LNCAP (cell line): ENCODE data around the gene RADX.

Experiments used
- TF ChIP-seq, protein P1 (sequence below): fragments of 450-650 bp; IDR thresholded peaks from 2 replicates; pipeline ENCODE4 v1.5.1; 2017; ENCODE audit warnings: mild to moderate bottlenecking

The RADX gene

DNA sequence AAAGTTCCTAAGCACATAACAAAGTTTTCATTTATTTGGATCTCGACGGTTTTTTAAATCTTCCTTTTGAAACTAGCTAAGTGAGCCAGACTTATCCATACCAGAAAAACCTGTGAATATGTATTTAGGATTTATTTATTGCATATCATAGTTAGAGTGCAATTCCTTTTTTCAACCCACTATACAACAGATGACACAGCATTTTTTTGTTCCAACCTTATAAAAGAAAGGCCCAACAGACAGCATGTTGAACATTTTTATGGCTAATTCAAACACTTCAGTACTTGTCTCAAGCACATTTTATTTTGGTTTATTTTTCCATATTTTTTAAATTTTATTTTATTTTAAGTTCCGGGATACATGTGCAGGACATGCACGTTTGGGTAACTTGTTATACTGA lies 99.6 kb downstream of the RADX start:
- TF ChIP-seq, protein P1, sequence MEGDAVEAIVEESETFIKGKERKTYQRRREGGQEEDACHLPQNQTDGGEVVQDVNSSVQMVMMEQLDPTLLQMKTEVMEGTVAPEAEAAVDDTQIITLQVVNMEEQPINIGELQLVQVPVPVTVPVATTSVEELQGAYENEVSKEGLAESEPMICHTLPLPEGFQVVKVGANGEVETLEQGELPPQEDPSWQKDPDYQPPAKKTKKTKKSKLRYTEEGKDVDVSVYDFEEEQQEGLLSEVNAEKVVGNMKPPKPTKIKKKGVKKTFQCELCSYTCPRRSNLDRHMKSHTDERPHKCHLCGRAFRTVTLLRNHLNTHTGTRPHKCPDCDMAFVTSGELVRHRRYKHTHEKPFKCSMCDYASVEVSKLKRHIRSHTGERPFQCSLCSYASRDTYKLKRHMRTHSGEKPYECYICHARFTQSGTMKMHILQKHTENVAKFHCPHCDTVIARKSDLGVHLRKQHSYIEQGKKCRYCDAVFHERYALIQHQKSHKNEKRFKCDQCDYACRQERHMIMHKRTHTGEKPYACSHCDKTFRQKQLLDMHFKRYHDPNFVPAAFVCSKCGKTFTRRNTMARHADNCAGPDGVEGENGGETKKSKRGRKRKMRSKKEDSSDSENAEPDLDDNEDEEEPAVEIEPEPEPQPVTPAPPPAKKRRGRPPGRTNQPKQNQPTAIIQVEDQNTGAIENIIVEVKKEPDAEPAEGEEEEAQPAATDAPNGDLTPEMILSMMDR = no peak

GRCh38 chrX:106716004-106716403 lies 104.2 kb downstream of the RADX start:
- TF ChIP-seq, protein P1 = no peak

- TF ChIP-seq, protein P1 = no peak
Observed at GRCh38 chrX:106716463-106716862, 104.7 kb downstream of the RADX start.

- TF ChIP-seq, protein P1 = no peak
Observed at GRCh38 chrX:106718709-106719108, 106.9 kb downstream of the RADX start.

DNA sequence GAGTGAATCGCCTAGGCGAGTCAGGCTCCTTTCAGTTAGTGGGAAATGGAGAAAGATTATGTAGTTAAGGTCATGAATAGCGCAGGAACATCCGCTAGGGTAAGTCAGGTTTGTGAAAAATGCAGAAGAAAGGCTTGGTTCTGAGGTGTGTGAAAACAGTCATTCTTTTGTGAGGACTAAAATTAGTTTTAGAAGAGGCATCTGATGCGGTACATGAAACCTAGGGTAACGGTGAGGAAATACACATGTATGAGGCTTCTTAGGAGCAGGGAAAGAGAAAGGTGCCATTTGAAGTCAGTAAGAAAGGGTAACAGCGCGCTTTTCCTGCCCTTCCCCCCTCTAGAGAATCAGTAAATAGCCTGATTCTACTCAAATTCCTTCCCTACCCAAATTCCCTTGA lies 114.2 kb downstream of the RADX start:
- TF ChIP-seq, protein P1 = no peak

DNA sequence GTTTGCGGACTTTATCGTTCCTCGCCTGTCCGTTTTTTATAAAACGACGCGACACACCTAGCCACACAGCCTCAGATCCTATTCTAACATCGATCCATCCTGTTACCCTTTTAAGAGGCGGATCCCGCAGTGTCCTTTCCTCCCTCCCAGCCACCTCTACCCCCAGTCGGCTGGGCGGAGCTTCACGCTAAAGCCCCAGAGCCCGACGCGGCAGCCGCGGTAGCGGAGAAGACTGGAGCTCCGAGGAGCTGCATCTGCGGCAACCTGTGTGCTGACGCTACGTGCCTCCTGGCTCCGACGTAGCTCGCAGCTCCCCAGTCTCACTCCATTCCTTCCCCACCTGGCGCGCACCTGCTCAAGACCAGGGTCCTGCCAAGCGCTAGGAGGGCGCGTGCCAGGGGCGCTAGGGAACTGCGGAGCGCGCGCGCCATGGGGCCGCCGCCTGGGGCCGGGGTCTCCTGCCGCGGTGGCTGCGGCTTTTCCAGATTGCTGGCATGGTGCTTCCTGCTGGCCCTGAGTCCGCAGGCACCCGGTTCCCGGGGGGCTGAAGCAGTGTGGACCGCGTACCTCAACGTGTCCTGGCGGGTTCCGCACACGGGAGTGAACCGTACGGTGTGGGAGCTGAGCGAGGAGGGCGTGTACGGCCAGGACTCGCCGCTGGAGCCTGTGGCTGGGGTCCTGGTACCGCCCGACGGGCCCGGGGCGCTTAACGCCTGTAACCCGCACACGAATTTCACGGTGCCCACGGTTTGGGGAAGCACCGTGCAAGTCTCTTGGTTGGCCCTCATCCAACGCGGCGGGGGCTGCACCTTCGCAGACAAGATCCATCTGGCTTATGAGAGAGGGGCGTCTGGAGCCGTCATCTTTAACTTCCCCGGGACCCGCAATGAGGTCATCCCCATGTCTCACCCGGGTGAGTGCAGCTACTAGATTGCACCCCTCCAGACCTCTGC lies 115.0 kb downstream of the RADX start, which contains the start of gene RNF128:
TSS of gene RNF128 (plus strand) at position 217 of the 953 bp plus-strand sequence. CDS start at position 430, 213 bp downstream.
- TF ChIP-seq, protein P1 = no peak

DNA sequence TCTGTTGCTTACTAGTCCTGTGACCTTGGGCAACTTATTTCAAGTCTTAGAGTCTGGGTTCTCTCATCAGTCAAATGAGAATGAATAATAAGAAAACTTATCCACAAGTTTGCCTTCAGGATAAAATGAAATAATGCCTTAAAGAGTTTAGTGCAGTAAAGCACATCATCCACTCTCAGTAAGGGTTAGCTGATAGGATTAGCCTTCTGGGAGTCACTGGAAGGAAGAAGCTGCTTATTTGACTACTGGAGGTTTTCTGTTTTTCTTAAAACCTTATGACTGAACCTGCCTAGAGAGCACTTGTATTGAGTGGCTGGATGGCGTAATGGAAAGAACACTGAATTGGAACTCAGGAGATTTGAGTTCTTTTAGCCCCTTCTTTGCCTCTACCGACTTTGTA lies 116.6 kb downstream of the RADX start:
- TF ChIP-seq, protein P1 = no peak
